Cardiac muscle cell (in vitro differentiated cells and primary cell): Measurements from ENCODE around the gene TPRG1L. TPM values are rescaled to one million over a fixed set of nuclear protein-coding genes. Genes with fewer than 3 reads are reported as not detected.

Source experiments
- DNase-seq, 2 donors: peaks; one replicate each; pipeline versions ENCODE4 v3.0.0 to v3.0.0-alpha.2; 2010 to 2017; ENCODE audit warnings: low read depth in 1 of 2, low spot score in 1 of 2
- H3K27ac ChIP-seq: fragments of 200-600 bp; sonication (generic); 2 replicates; pipeline ENCODE4 v1.5.1; 2016
- H3K27me3 ChIP-seq: fragments of 200-600 bp; sonication (generic); 2 replicates; pipeline ENCODE4 v1.6.0; 2016; ENCODE audit warnings: control low read depth
- H3K36me3 ChIP-seq: fragments of 200-600 bp; sonication (generic); 2 replicates; pipeline ENCODE4 v1.5.1; 2016; ENCODE audit warnings: control low read depth
- H3K4me1 ChIP-seq: fragments of 200-600 bp; sonication (generic); 2 replicates; pipeline ENCODE4 v1.8.1; 2017; ENCODE audit warnings: low read depth, mild to moderate bottlenecking, mixed run types
- H3K4me3 ChIP-seq: fragments of 200-600 bp; sonication (generic); 2 replicates; pipeline ENCODE4 v1.5.1; 2016; ENCODE audit warnings: mild to moderate bottlenecking
- H3K9me3 ChIP-seq: fragments of 200-600 bp; sonication (generic); 2 replicates; pipeline ENCODE4 v1.5.1; 2017; ENCODE audit warnings: low read depth, mild to moderate bottlenecking, control low read depth
- polyA plus RNA-seq: library from polyadenylated mRNA; unstranded; fragments of >200 nt; fragmentation: Nextera tagmentation; extraction: Ambion mirVana; gene quantifications from 2 replicates; pipeline ENCODE4 v1.2.1, GENCODE V29; 2016
- total RNA-seq: library from RNA; depleted of rRNA; stranded (reverse); fragments of >200 nt; gene quantifications from 2 replicates; pipeline ENCODE4 v1.2.3, GENCODE V29; 2016
- TF ChIP-seq, protein P1 (sequence below): IDR thresholded peaks from 2 replicates; pipeline ENCODE4 v1.5.1; 2012; ENCODE audit warnings: low read depth, mild to moderate bottlenecking, low read length

Gene TPRG1L
- total and polyA plus RNA-seq, 2 experiments from 2014 or later, result 9.3 to 32.3 TPM

DNA sequence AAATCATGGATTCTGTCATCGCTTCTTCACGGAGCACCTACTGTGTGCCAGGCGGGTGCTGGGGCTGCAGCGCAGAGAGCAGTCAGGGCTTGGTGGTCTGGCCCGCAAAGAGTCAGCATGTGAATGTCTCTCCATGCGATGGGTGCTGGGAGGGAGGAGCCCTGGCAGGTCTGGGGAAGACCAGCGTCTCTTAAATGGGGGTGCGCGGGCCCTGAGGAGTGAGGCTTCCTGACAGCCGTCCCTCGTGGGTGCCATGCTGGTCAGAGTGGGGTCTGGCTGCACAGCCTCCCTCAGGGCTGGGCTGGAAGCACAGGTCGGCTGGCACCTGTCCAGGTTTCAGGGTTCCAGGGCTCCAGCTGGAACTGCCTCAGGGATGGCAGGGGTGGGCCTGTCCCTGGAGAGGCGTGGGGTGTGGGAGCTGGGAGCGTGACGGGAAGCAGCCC, 46.0 kb downstream of the TPRG1L start:
- Histone ChIP-seq H3K27ac (no peak overlapping the region), H3K4me3 (no peak overlapping the region), H3K9me3 (no peaks in the 10 kb centered on the region), H3K27me3 (peaks cover 29% of the 10 kb centered on the region), H3K36me3 (no peaks in the 10 kb centered on the region), H3K4me1 (no peaks in the 10 kb centered on the region)
- no peak for DNase-seq
- TF ChIP-seq, protein P1, sequence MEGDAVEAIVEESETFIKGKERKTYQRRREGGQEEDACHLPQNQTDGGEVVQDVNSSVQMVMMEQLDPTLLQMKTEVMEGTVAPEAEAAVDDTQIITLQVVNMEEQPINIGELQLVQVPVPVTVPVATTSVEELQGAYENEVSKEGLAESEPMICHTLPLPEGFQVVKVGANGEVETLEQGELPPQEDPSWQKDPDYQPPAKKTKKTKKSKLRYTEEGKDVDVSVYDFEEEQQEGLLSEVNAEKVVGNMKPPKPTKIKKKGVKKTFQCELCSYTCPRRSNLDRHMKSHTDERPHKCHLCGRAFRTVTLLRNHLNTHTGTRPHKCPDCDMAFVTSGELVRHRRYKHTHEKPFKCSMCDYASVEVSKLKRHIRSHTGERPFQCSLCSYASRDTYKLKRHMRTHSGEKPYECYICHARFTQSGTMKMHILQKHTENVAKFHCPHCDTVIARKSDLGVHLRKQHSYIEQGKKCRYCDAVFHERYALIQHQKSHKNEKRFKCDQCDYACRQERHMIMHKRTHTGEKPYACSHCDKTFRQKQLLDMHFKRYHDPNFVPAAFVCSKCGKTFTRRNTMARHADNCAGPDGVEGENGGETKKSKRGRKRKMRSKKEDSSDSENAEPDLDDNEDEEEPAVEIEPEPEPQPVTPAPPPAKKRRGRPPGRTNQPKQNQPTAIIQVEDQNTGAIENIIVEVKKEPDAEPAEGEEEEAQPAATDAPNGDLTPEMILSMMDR, result no peak

DNA sequence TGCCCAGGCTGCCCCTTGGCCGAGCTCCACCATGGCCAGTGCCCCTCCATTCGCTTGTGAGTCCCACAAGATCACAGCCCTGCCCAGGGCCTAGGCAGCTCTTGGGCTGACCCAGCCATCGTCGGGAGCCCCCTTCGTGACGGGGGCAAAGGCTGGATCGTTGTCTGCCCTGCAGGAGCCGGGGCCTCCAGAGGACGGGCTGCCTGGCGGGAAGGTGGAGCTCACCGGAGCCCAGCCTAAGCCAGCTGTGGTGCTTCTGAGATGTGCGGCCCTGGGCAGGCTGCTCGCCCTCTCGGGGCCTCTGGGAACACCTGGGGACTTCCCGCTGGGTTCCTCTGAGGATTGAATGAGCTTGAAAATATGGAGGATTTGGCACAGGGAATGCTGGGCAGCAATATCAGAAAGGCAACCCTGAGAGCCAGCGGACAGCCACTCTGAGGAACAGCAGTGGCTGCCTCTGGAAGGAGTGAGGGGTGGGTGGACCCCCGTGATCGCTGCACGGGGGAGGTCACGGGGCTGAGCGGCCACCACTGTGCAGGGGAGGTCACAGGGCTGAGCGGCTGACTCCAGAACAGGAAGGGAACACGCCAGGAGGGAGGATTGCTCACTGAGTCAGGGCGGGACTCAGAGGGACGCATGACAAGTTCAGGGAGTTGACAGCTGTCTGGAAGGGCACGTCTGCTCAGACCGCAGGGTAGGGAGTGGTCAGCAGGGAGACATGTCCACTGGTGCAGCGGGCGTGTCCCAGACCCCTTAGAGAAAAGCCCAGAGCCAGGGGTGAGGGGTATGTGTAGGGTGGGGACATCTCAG, 46.8 kb downstream of the TPRG1L start:
- Histone ChIP-seq H3K27me3 (peaks cover 29% of the 10 kb centered on the region), H3K36me3 (no peaks in the 10 kb centered on the region), H3K27ac (no peak overlapping the region), H3K4me1 (no peaks in the 10 kb centered on the region), H3K9me3 (no peaks in the 10 kb centered on the region), H3K4me3 (no peak overlapping the region)
- TF ChIP-seq, protein P1, result no peak
- DNase-seq, result no peak

DNA sequence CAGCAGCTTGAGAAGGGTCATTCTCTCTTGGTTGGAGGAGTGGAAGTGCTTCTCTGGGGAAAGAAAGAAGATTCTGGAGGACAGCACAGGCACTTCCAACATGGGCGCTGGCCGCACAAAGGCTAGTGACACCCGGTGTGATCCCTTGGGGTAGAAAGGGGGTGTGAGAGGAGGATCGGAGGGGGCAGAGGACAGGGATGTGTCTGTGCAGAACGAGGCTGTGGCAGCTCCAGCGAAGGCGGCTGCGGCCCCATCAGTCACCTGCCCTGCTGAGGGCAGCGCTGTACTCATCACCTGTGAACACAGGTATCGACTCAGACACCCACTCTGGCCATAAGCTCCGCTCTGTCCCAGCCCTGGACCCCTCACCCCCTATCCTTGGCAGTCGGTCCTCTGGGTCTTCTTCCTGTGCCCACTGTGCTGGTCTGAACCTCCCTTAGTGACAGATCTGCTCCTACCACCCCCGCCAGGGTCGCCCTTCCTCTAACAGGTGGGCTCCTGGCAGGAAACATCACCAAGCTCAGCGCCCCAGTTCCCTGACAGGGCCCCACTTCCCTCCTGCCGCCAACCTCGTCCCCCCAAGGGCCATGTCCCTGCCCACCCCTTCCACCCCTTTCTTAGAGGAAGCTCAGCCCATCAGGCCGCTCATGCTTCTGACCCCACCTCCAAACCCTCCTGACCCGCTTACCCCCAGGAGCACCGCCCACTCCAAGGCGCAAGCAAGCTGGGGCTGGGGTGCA, 47.6 kb downstream of the TPRG1L start:
- H3K4me3 ChIP-seq, result no peak overlapping the region
- H3K27ac ChIP-seq, result no peak overlapping the region
- peaks cover 29% of the 10 kb centered on the region for H3K27me3 ChIP-seq
- H3K9me3 ChIP-seq, result no peaks in the 10 kb centered on the region
- H3K36me3 ChIP-seq, result no peaks in the 10 kb centered on the region
- DNase-seq, result no peak
- no peaks in the 10 kb centered on the region for H3K4me1 ChIP-seq
- TF ChIP-seq, protein P1, result no peak

DNA sequence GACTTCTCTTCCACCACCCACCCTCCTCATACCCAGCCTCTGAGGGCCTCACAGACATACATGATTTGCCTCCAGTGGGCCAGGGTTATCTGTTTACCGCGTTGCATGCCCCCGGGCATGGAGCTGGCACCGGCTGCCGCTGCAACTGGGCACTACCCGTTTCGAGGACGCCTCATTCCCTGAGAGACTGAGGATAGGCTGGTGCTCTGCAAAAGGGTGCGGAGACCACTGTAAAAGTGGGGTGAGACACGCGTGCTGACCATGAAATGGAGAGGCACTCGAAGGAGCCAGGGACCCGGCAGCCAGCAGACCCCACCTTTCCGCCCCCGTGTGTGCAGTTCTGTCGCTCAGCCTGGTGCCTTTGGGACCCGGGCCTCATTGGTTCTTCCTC, 48.2 kb downstream of the TPRG1L start:
- Histone ChIP-seq H3K4me1 (no peaks in the 10 kb centered on the region), H3K27me3 (peaks cover 29% of the 10 kb centered on the region)
- DNase-seq, result no peak

DNA sequence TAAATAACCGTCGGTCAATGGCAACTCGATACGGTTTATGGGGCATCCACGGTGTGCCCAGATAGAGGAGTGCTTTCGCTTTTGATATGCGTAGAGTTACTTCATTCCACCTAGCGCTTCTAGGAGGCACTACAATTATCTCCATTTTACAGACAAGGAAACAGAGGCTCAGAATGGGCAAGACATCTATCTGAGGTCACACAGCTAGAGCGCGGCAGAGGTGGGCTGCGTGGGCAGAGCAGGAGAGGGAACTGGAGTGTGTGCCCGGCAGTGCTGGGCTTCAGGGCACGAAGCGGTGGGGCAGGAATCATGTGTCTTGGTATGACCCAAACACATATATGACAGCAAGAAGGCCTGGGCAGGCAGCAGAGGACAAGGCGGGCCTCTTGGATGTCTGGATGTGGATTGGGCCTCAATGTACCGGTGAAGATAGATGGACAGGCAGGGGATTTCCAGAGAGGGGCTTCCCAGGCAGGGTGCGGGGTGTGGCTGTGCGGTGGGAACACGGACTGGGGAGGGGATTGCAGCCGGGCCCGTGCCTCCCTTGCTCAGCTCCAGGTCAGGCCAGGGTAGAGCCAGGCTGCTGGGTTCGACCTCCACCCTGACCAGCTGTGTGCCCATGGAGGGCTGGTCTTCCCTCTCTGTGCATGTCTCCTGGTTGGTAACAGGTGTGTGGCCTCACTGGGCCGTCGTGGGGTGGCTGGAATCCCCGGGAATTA, 48.7 kb downstream of the TPRG1L start:
- TF ChIP-seq, protein P1, result no peak
- no peaks in the 10 kb centered on the region for H3K4me1 ChIP-seq

More for the DNA sequence above, 48.2 kb downstream of the TPRG1L start:
- H3K9me3 ChIP-seq, result no peaks in the 10 kb centered on the region
- TF ChIP-seq, protein P1, result no peak
- H3K4me3 ChIP-seq, result no peak overlapping the region
- no peak overlapping the region for H3K27ac ChIP-seq
- no peaks in the 10 kb centered on the region for H3K36me3 ChIP-seq

More for the DNA sequence above, 48.7 kb downstream of the TPRG1L start:
- DNase-seq, result no peak
- Histone ChIP-seq H3K4me3 (no peak overlapping the region), H3K36me3 (no peaks in the 10 kb centered on the region), H3K27ac (no peak overlapping the region), H3K9me3 (no peaks in the 10 kb centered on the region), H3K27me3 (peaks cover 29% of the 10 kb centered on the region)
